NT2/D1 (cell line): ENCODE results near the gene HNRNPUL2.
A peak's percentile ranks its signal among the peaks of the same experiment; 100 is the strongest.

ENCODE experiments used
- DNase-seq: peaks from one replicate; pipeline ENCODE4 v3.0.0-alpha.2; 2011; ENCODE audit warnings: low read depth, low spot score
- H3K27me3 ChIP-seq: 2 replicates; pipeline ENCODE4 v1.6.0; 2011; ENCODE audit warnings: mild to moderate bottlenecking; ENCODE audit not compliant: insufficient read length, insufficient read depth
- H3K36me3 ChIP-seq: 2 replicates; pipeline ENCODE4 v1.6.1; 2011; ENCODE audit warnings: mild to moderate bottlenecking, low read length, mixed read lengths; ENCODE audit not compliant: insufficient read depth, insufficient read length
- H3K4me1 ChIP-seq: 2 replicates; pipeline ENCODE4 v1.5.1; 2011; ENCODE audit not compliant: insufficient read depth, insufficient read length
- H3K4me3 ChIP-seq: 2 replicates; pipeline ENCODE4 v1.5.1; 2011; ENCODE audit warnings: low read depth; ENCODE audit not compliant: insufficient read length
- H3K9ac ChIP-seq: 2 replicates; pipeline ENCODE4 v1.6.0; 2011; ENCODE audit warnings: low read depth; ENCODE audit not compliant: insufficient read length
- H3K9me3 ChIP-seq: 2 replicates; pipeline ENCODE4 v1.5.1; 2011; ENCODE audit warnings: mild to moderate bottlenecking, low read length; ENCODE audit not compliant: insufficient read depth
- SUZ12 ChIP-seq: IDR thresholded peaks from 2 replicates; pipeline ENCODE4 v1.6.1; 2011; ENCODE audit not compliant: insufficient read length, insufficient read depth; ENCODE audit errors: extremely low read depth
- YY1 ChIP-seq: IDR thresholded peaks from 2 replicates; pipeline ENCODE4 v1.6.1; 2011; ENCODE audit not compliant: insufficient read length, insufficient read depth
- ZNF274 ChIP-seq: IDR thresholded peaks from 2 replicates; pipeline ENCODE4 v1.6.1; 2011; ENCODE audit warnings: mild to moderate bottlenecking, low read depth, low read length

The HNRNPUL2 gene

GRCh38 chr11:62725646-62726045, 1.6 kb downstream of the HNRNPUL2 start:
- Histone ChIP-seq H3K9me3 (no peaks in the 10 kb centered on the region), H3K4me1 (peaks cover 2% of the 10 kb centered on the region), H3K9ac (peak overlapping the region; percentile 97), H3K4me3 (peak overlapping the region; percentile 98), H3K27me3 (no peaks in the 10 kb centered on the region), H3K36me3 (peaks cover 64% of the 10 kb centered on the region)
- TF ChIP-seq SUZ12 = no peak
- TF ChIP-seq YY1 = no peak
- TF ChIP-seq ZNF274 = no peak
- DNase-seq = no peak

- Histone ChIP-seq H3K9me3 (no peaks in the 10 kb centered on the region), H3K4me3 (no peak overlapping the region), H3K9ac (no peak overlapping the region), H3K27me3 (no peaks in the 10 kb centered on the region), H3K36me3 (peaks cover 70% of the 10 kb centered on the region), H3K4me1 (peaks cover 2% of the 10 kb centered on the region)
- no peak for DNase-seq
- TF ChIP-seq SUZ12 (no peak), YY1 (no peak), ZNF274 (no peak)
Observed at GRCh38 chr11:62724171-62724570, 3.1 kb downstream of the HNRNPUL2 start.

GRCh38 chr11:62721994-62722393, 5.3 kb downstream of the HNRNPUL2 start:
- no peak for DNase-seq
- no peak overlapping the region for H3K4me3 ChIP-seq
- H3K36me3 ChIP-seq = peaks cover 86% of the 10 kb centered on the region
- H3K4me1 ChIP-seq = peaks cover 2% of the 10 kb centered on the region
- no peak overlapping the region for H3K9ac ChIP-seq
- H3K9me3 ChIP-seq = no peaks in the 10 kb centered on the region
- H3K27me3 ChIP-seq = no peaks in the 10 kb centered on the region
- TF ChIP-seq ZNF274 = no peak
- no peak for TF ChIP-seq YY1
- no peak for TF ChIP-seq SUZ12

GRCh38 chr11:62719302-62719978, 7.8 kb downstream of the HNRNPUL2 start:
- Histone ChIP-seq H3K9me3 (no peaks in the 10 kb centered on the region), H3K36me3 (peaks cover 92% of the 10 kb centered on the region), H3K4me1 (peaks cover 9% of the 10 kb centered on the region), H3K9ac (no peak overlapping the region), H3K27me3 (no peaks in the 10 kb centered on the region), H3K4me3 (no peak overlapping the region)
- TF ChIP-seq YY1 = no peak
- TF ChIP-seq SUZ12 = no peak
- no peak for TF ChIP-seq ZNF274
- DNase-seq = no peak

GRCh38 chr11:62716816-62717215, 10.4 kb downstream of the HNRNPUL2 start:
- H3K9ac ChIP-seq = no peak overlapping the region
- no peak overlapping the region for H3K4me3 ChIP-seq
- no peaks in the 10 kb centered on the region for H3K27me3 ChIP-seq
- H3K4me1 ChIP-seq = peaks cover 13% of the 10 kb centered on the region
- DNase-seq = no peak
- peaks cover 90% of the 10 kb centered on the region for H3K36me3 ChIP-seq
- no peak for TF ChIP-seq YY1
- no peak for TF ChIP-seq SUZ12
- no peak for TF ChIP-seq ZNF274
- no peaks in the 10 kb centered on the region for H3K9me3 ChIP-seq

- no peak for DNase-seq
- Histone ChIP-seq H3K4me3 (no peak overlapping the region), H3K9me3 (no peaks in the 10 kb centered on the region), H3K36me3 (peaks cover 89% of the 10 kb centered on the region), H3K27me3 (no peaks in the 10 kb centered on the region), H3K4me1 (peaks cover 13% of the 10 kb centered on the region), H3K9ac (no peak overlapping the region)
- TF ChIP-seq YY1 (no peak), ZNF274 (no peak), SUZ12 (no peak)
Observed at GRCh38 chr11:62716206-62716605, 11.1 kb downstream of the HNRNPUL2 start.

GRCh38 chr11:62715150-62716130, 11.8 kb downstream of the HNRNPUL2 start:
- H3K9ac ChIP-seq = peak overlapping the region; percentile 34
- H3K4me1 ChIP-seq = peaks cover 13% of the 10 kb centered on the region
- TF ChIP-seq YY1 (no peak), SUZ12 (no peak), ZNF274 (no peak)
- no peak overlapping the region for H3K4me3 ChIP-seq
- no peaks in the 10 kb centered on the region for H3K27me3 ChIP-seq
- peaks cover 89% of the 10 kb centered on the region for H3K36me3 ChIP-seq
- H3K9me3 ChIP-seq = no peaks in the 10 kb centered on the region
- DNase-seq = no peak
